Spleen (tissue), 3 donors: ENCODE data around the gene ADAT2.

Experiments used
- POLR2A ChIP-seq, 3 donors: fragments of 450-650 bp; IDR thresholded peaks; one replicate each; pipeline ENCODE4 v1.5.1; 2017; ENCODE audit warnings: antibody characterized with exemption in 3 of 3, mild to moderate bottlenecking in 1 of 3
- POLR2AphosphoS5 ChIP-seq, 3 donors: sonication (generic); formaldehyde crosslinking; IDR thresholded peaks; one replicate each; pipeline ENCODE4 v1.5.1; 2017; ENCODE audit warnings: antibody characterized with exemption in 3 of 3

- TF ChIP-seq POLR2AphosphoS5 (IDR thresholded peaks at IDR 0.05) (no peak), POLR2A (IDR thresholded peaks at IDR 0.05) (no peak)
These were observed 50.7 kb downstream of the ADAT2 start for GRCh38 chr6:143399775-143400174.
